DMS 273 (cell line): ENCODE measurements around the gene PLXNA2.
A peak's percentile ranks its signal among the peaks of the same experiment; 100 is the strongest.

Source experiments
- DNase-seq: peaks from one replicate; lab custom pipeline; 2025; ENCODE audit not compliant: unreplicated experiment; lab: John Stamatoyannopoulos, UW

The PLXNA2 gene

GRCh38 chr1:208240662-208241355, 3.4 kb downstream of the PLXNA2 start:
- DNase-seq = peak; percentile 62

- peak; percentile 68 for DNase-seq
Observed at GRCh38 chr1:208239473-208240381, 4.5 kb downstream of the PLXNA2 start.

- DNase-seq = peak; percentile 68
Observed at GRCh38 chr1:208238710-208239472, 5.3 kb downstream of the PLXNA2 start.

- no peak for DNase-seq
Observed at GRCh38 chr1:208237241-208237640, 6.9 kb downstream of the PLXNA2 start.

GRCh38 chr1:208235982-208236761, 8.0 kb downstream of the PLXNA2 start:
- peak; percentile 50 for DNase-seq

GRCh38 chr1:208235356-208235981, 8.7 kb downstream of the PLXNA2 start:
- peak; percentile 50 for DNase-seq

- DNase-seq = no peak
Observed at GRCh38 chr1:208234721-208235120, 9.5 kb downstream of the PLXNA2 start.

GRCh38 chr1:208233978-208234377, 10.2 kb downstream of the PLXNA2 start:
- no peak for DNase-seq

GRCh38 chr1:208233546-208233945, 10.6 kb downstream of the PLXNA2 start:
- DNase-seq = peak; percentile 64

- DNase-seq = no peak
Observed at GRCh38 chr1:208232662-208233038, 11.5 kb downstream of the PLXNA2 start.

- DNase-seq = peak; percentile 60
Observed at GRCh38 chr1:208231881-208232661, 12.1 kb downstream of the PLXNA2 start.

GRCh38 chr1:208230668-208231529, 13.3 kb downstream of the PLXNA2 start:
- no peak for DNase-seq

- no peak for DNase-seq
Observed at GRCh38 chr1:208228550-208228949, 15.6 kb downstream of the PLXNA2 start.

- DNase-seq = no peak
Observed at GRCh38 chr1:208228026-208228425, 16.2 kb downstream of the PLXNA2 start.

- no peak for DNase-seq
Observed at GRCh38 chr1:208227366-208227765, 16.8 kb downstream of the PLXNA2 start.

- no peak for DNase-seq
Observed at GRCh38 chr1:208225954-208226937, 17.9 kb downstream of the PLXNA2 start.

GRCh38 chr1:208224192-208224713, 19.9 kb downstream of the PLXNA2 start:
- DNase-seq = no peak
